GM21390 (cell line): ENCODE measurements around the gene STK40.
A peak's percentile ranks its signal among the peaks of the same experiment; 100 is the strongest.

ENCODE experiments used
- ATAC-seq: cut with Tn5 transposase; IDR thresholded peaks from one replicate; pipeline ENCODE4 v1.9.1; 2021; ENCODE audit not compliant: unreplicated experiment

The STK40 gene

DNA sequence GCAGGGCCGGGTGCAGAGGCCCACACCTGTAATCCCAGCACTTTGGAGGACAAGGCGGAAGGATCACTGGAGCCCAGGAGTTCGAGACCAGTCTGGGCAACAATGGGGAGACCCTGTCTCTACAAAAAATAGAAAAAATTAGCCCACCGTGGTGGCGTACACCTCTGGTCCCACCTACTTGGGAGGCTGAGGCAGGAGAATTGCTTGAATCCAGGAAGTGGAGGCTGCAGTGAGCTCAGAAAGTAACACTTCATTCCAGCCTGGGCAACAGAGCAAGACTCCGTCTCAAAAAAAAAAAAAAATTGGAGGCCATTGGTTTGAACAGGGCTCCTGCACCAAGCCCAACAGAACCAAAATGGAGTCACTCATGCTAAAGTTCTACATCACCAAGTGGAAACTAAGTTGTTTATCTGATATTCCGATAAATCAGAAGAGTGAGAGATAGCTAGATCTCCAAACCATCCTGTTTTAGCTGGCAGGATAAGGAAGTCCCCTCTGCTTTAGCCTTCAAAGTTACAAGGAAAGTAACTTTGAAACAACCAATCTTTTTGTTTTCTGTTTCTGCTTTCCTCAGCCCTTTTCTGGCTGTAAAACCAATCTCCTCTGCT lies 12.8 kb upstream of the STK40 start:
- no peak for ATAC-seq

DNA sequence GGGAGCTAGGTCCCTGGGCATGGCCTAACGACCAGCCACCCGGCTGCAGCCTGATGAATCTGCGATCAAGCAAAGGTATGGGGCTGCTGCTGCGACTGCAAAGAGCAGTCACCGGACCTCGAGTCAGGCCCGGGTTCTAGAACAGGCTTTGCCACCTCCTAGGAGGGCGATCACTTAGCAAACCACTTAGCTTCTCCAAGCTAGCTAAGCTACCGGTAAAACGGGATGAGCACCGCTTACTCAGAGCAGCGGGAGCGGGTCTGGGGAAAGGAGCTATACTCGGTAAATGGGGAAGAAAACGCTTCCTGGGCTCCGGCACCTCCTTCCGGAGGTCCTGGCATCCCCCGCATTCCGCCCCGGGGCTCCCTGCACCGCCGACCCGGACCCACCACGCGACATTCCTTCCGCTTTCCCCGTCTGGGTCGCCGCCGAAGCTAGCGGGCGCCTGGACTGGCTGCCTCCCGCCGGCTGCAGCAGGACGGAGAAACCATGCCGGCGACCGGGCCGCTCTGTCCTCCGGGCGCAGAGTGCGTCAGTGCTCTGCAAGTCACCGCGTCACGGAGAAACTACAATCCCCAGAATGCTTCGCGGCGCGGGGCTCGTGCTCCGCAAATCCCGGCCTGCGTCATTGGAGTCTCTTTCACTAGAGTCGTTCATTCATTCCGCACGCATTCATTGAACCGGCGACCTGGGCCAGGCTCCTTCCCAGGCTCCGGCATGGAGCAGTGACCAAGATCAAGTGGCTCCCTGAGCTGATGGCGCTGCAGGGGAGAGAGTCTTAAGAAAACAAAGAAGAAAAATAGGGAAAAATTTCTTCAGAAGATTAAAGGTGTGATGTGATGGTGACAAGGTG lies 11.9 kb upstream of the STK40 start, which contains the start of gene LSM10:
Gene LSM10, minus strand, starts transcription at position 531 of the 853 bp plus-strand sequence. CDS start 3,779 bp downstream, outside the sequence.
- peak; percentile 86 for ATAC-seq

DNA sequence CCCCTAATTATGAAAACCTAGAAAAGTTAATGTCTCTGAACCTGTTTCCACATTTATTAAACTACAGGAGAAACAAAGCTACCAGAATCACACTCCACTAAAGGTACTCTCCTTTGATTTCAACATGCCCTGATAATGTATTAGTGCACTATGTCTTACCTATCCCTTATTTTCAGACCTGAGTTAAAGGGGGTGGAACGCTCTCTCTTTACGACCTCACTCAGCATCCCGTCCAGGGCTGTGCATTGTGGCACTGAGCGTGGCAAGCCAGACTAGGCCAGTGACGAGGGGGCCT lies 11.3 kb upstream of the STK40 start:
- ATAC-seq = peak; percentile 21

DNA sequence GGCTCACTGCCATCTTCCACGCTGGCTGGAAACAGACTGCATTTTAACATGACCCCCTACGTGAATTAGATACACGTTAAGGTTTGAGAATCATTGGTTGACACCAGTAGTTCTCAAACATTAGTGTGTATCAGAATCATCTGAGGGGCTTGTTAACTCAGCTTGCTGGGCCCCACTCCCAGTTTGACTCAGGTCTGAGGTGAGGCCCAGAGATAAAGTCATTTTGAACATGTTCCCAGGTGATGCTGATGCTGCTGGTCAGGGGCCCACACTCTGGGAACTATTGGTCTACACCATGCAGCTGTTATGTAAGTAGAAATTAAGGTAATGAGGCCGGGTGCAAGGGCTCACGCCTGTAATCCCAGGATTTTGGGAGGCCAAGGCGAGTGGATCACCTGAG lies 10.6 kb upstream of the STK40 start:
- ATAC-seq = no peak

DNA sequence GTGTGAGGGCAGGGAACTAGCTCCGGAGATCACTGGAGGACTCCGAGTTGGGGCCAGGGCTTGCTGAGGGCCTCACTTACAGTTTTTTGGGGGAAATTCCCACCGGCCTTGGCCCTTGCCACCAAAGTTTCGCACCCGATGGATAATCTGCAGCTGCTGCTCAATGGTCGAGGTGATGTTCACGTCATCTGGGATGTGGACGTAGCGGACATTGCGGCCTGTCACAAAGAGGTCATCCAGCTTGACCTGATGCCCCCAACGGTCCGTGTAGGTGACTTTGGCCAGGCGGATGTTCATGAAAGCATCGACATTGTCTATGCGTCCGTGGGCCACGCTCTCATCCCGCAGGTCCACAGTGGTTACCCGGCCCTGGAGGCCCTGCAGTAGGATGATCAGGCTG lies 8.0 kb upstream of the STK40 start:
- no peak for ATAC-seq

DNA sequence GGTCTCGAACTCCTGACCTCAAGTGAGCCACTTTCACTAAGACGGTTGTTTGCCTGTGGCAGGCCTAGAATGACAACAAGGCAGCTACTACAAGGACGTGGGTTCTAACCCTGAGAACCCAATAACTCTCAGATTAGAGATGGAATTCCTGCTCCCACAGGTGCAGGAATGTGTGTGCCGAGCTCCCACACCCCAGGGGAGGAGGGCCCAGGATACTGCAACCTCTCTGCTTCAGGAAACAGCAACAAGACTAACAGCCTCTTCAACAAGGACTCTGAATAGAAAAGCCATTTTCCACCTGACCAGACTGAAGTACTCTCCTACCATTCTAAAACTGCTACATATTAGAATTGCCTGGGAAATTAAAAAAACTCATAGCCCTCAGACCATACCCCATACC lies 7.1 kb upstream of the STK40 start:
- ATAC-seq = no peak

DNA sequence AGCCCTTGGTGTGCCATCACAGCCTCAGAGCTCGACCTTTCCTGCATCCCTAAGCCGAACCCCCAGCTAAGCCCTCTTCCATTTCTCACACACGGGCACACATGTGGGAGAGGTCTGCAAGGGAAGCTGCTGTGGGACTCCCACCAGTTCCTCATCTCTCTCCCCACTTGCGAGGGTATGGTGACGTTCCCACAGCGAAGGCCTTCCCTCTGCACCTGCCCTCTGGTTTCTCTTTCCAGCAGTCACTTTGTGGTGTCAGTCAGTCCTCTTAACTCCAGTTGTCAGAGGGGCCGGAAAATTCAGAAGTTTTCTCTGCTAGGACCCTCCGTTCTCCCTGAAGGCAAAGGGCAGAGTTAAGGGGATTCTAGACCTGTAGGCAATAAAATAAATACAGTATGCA lies 5.5 kb upstream of the STK40 start:
- ATAC-seq = no peak

DNA sequence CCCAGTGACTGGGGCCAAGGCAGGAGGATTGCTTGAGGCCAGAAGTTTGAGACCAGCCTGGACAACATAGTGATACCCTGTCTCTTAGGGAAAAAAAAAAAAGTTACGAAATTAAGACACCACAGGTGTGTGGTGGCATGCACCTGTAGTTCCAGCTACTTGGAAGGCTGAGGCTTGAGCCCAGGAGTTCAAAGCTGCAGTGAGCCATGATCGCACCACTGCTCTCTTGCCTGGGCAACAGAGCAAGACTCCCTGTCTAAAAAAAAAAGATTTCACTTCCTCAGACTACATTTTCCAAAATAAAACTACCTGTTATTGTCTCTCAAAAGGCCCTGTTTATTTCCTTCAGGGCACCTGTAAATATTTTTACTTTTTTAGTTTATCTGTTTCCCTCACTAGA lies 4.7 kb upstream of the STK40 start:
- no peak for ATAC-seq

DNA sequence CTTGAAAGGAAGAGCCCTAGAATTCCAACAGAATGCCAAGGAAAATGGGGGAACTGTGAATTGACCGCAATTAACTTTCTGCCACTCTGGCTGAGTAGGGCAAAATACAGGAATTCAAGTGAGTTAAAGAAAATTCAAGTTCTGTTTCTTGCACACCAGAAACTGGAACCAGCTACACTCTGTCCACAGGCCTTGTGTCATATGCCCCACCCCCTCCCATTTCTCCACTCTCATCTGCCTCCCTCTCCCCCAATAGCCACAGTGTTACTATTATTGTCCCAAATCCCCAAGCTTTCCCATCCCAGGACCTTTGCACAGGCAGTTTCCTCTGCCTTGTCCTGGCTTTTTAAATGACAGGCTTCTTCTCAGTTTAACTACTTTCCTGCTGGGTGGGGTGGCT lies 4.3 kb upstream of the STK40 start:
- ATAC-seq = no peak

DNA sequence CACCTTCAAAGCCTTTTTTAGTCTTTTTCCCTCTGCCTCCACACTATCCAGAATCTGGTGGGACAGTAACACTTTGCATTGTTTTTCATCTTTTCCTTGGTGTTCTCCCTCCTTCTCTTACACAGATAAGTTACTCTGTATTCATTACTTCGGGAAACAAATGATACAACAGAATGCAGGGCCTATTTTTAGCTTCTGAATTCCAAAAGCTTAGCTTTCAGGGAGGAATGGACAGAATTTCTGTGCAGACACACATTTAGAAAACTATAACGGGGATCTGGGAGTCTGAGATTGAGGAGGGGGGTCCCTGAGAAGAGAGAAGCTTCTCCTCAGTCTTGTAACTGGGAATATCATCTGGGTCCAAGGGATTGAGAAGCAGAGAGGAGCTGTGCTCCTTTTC lies 3.5 kb upstream of the STK40 start:
- no peak for ATAC-seq

DNA sequence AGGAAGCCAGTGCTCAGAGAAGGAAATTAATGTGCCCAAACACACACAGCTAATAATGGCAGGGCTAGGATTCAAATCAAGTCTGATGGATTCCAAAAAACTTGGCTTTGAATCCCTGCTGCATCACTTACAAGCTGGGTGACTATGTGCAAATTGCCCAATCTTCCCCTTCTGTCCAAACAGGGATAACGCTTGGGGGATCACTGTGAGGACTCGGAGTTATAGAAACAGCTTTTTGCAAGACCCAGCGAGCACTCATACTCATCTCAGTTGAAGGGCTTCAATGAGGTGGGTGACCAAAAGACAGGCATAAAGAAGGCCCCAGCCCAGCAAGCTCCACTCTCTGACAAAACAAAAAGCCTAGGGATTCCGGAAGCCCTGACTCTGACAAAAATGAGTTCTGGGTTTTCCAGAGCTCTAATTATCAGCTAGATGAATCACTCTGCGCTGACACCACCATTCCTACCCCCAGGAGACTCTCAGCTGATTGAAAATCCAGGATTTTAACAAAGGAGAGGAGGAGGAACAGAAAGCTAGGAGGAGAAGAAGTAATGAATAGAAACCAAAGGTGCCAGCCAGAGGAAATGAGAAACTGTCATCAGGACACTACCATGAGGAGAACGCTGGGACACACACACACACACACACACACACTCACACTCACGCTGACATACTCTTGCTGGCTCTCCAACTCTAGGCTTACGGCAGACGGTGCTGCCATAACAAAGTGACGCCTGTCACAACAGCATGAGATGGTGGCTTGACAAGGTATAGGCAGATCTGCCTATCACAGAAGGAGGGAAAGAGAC lies 1.6 kb upstream of the STK40 start:
- no peak for ATAC-seq

DNA sequence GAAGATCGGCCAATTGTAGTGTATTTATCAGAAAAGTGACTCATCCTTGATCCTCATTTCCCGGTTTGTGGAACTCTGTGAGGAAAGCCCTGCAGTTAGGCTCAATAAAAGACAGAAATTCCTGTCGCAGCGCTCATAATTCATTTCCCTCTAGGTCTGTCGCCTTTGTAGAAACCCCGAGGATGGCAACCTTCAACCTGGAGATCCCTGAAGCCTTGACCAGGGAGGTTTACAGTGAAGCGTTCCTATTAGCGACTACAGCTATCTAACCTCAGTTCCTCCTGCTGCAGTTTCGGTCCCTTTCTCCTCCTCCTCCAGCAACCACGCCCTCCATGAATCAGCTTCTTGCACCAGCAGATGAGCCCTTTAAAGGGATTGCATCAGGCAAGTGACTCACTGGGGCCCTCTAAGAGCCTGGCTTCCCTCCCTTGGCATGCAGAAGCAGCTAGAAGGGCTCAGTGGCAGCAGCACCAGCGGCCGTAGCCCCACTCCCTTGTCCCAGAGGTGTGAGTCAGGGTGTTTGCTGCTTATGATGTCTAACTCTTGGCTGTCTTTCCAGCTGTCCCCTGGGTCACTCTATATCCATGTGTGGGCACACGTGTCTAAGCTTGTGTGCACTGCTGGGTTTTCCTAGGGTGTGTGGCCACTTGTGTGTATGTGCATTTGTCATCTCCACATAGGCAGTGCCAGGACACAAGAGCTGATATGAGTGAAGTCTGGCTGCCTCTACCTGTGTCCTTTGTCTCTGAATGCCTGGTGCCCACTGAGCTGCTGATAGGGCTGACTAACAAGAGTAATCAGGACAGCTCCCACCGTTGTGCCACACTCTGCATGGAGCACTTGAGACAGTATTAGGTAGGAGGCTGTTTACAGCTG lies 779 bp upstream of the STK40 start:
- ATAC-seq = peak; percentile 59

DNA sequence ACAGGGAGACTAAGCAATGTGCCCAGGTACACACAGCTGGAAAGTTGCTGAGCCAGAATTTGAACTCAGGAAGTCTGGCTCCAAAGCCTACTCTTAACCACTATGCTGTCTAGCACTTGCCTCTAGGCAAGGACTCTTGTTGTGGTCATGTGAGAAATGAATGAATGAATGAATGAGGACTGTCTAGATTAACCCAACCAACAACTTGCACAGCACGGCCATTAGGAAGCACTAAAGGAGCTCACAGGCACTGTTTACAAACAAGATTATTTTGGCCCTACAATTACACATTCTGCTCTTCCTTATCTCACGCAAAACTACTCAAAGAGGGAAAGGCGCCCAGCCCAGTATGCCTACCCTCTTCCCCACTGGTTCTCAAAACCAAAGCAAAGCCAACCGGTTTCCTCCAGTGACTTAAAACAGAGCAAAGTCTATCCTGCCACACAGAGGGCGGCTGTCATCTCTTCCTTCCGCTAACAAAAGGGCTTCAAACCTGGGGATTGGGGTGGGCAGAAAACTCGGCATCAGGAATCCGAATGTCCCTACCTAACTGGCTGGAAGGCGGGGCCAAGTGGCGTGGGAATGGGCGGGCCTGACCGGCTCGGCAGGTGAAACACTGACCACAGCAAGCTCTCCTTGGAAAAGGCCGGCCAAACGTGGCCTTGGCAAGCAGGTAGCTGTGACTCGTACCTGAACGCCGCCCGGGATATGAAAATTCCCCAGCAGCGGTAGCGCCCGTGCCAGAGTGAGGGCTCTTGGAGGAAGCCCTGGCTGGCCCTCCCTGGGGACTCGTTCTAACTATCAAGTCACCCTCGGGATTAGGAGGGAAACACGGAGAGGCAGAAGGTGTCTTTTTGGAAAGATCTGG lies 948 bp downstream of the STK40 start:
- ATAC-seq = no peak

DNA sequence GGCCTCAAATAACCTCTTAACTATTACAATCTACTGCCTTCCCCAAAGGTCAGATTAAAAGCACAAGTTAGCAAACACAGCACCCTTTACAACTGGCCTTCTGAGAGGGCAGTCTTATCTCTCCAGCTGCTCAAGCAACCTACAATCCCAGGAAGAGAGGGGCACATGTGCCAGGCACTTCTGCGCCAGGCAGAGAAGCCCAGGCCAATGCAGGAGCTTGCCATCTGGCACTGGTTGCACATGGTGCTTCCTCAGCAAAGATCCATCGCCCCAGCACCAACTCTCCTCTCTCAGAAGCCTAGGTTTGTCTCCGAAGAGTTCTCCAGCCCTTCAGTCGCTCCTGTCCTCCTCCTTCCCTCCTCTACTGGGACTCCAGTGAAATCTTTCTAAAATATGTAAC lies 2.5 kb downstream of the STK40 start:
- ATAC-seq = no peak

DNA sequence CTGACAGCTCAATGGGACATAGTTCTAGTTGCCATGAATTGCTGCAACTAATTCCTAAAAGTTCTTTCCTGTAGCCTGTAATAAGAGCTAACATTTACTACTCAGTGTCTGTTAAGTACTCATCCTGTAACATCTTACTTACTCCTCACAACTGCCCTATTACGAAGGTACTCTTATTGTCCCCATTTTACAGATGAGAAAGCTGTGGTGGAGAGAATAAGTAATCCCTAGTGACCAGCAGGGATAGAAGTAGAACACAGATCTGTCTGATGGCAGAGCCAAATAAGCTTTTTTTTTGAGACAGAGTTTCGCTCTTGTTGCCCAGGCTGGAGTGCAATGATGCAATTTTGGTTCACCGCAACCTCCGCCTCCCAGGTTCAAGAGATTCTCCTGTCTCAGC lies 3.1 kb downstream of the STK40 start:
- ATAC-seq = no peak

DNA sequence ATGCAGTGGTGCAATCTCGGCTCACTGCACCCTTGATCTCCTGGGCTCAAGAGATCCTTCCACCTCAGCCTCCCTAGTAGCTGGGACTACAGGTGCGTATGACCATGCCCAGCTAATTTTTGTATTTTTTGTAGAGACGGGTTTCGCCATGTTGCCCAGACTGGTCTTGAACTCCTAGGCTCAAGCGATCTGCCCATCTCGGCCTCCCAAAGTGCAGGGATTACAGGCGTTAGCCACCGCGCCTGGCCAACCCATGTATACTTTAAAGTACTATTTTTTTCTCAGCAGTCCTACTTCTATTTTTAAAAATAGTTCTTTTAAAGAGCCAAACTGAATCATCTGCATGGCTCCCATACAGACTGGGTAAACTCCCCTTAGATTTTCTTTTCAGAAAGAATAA lies 3.5 kb downstream of the STK40 start:
- no peak for ATAC-seq

DNA sequence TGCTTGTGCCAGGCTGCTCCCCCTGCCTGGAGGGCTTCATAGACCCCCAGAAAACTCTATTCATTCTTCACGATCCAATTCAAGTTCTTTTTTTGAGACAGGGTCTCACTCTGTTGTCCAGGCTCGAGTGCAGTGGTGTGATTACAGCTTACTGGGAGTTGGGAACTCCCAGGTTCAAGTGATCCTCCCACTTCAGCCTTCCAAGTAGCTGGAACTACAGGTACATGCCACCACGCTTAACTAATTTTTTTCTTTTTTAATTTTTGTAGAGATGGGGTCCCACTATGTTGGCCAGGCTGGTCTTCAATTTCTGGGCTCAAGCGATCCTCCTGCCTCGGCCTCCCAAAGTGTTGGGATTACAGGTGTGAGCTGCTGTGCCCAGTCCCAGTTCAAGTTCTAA lies 4.3 kb downstream of the STK40 start:
- ATAC-seq = no peak

DNA sequence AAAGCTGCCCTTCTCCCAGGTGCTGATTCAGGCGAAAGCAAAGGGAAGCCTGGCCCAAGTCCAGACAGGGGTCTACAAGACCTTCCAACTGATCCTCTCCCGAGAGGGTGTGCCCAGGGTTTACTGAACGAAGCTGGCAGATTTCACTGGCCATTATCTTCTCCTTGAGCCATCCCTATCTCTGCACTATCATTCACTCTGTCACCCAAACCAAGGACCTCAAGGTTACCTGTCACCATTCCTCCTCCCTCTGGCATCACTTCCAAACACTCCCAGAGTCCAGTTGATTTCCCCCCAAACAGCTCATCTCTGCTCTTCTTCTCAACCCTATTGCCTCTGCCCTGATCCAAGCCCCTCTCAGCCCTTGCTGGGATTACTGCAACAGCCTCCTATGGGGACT lies 4.9 kb downstream of the STK40 start:
- no peak for ATAC-seq

DNA sequence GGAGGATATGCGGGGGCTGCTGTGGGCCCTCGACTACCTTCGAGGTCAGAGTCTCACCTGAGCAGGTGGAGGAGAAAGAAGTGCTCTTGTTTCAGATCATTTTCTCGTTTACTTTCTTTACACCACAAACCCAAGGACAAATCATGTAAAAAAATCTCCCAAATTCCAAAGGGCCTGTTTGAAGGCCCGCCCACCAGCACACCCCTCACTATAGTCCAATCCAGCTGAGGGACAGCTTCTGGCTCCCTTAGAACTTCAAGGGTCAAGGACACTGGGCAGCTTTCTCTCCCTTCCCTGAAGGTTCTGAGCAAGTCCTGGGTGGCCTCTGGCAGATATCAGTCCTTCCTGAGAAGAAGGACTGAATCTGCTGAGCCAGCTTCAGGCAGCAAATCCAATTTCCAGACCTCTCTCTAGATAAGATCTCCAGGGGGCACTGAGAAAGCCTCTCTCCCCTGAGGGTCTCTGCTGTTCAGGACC lies 5.5 kb downstream of the STK40 start:
- ATAC-seq = no peak
